ENCODE results near the gene AMOT.

GRCh38 chrX:112846782-112847181 lies 6.2 kb upstream of the AMOT start:
- TF ChIP-seq CTCF (IDR thresholded peaks at IDR 0.05) (no peak), EP300 (IDR thresholded peaks at IDR 0.05) (no peak), POLR2A (IDR thresholded peaks at IDR 0.05) (no peak), POLR2AphosphoS5 (IDR thresholded peaks at IDR 0.05) (no peak)

Data from stomach (tissue), 4 donors.